HG03045 (cell line): ENCODE data around the gene PTRH1.

Source experiments
- ATAC-seq: cut with Tn5 transposase; IDR thresholded peaks from one replicate; pipeline ENCODE4 v1.9.1; 2021; ENCODE audit warnings: mild to moderate bottlenecking, moderate library complexity; ENCODE audit not compliant: unreplicated experiment

The PTRH1 gene

GRCh38 chr9:127741831-127742434 lies 26.5 kb upstream of the PTRH1 start:
- no peak for ATAC-seq

DNA sequence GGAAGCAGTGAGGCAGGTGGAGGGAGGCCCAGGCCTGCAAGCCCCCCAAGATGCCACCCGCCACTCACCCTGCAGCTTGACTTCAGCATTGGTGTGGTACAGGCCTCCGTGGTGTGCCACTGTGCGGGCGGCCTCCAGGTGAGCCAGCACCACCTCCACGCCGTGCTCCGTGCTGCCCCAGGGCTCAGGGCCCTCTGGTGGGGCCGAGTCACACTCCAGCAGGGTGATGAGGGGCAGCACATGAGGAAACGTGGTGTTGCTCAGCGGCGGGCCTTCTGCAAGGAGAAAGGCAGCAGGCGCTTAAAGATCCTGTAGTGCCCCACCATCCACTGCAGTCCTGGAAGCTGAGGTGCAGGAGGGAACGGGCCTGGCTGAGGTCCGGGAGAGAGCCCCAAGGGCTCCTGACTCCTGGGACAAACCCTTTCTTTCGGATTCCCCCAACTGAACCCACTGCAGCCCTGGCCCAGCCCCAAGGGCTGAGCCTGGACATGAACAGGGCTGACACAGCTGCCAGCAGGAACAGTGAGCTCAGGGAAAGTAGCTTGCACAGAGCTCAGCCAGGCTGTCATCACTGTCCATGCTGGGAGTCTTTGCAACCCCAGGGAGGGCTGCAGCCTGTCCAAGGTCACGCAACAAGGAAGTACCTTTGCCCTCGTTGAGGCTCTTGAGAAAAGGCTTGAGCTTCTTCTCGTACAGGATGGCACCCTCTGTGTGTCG lies 24.3 kb upstream of the PTRH1 start:
- ATAC-seq = no peak

DNA sequence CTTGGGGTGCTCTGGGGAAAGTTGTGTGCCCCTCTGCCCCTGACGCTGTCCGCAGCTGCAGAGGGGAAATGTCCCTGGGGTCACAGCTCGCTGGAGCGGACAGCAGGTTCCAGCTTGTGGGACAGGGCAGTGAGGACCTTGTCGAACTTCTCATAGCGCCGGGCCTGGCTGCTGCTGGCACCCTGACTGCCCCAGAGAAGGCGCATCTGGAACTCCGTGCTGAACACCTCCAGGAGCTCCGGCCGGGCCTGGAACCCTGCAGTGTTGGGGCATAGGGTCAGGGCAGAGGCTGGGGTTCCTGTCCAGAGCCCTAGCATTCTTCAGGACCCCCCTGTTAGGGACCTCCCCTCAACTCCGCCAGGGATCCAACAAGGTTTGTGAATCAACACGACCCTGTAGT lies 23.2 kb upstream of the PTRH1 start:
- no peak for ATAC-seq

GRCh38 chr9:127735530-127736185 lies 20.2 kb upstream of the PTRH1 start:
- no peak for ATAC-seq

DNA sequence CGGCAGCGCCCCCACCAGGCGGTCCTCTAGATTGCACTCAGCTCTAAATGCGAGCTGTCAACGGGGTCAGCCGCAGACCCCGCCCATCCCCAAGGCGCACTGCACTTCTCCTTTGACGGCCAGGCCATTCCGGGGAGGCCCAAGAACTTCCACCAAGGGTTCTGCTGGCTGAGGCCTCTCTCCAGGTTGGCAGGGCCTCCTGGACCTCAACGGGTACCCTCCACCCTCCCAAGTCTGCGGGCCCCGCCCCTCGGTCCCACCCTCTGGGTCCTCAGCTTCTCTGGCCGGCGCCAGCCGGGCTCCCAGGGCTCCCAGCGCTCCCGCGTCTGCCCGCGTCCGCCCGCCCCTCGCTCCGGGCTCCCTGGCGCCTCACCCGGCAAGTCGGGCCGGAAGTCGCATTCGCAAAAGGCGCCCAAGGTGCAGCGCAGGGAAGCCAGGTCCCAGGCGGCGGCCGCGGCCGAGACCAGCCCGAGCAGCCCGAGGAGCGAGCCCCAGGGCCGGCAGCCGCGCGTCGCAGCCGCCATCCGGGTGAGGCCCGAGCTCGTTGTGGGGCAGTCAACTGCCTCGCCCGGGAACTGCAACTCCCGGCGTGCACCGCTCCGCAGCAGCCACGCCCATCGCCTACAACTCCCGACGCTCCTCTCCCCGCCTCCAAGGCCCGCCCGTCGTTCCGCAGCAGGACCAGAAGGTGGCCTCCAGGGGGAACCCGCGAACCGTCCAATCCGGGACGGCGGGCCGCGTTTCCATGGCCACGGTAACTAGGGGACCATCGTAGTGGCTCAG lies 19.5 kb upstream of the PTRH1 start, which contains the start of gene TOR2A:
Gene TOR2A (minus strand): TSS at position 548 of the 783 bp plus-strand sequence. CDS start 24 bp downstream, at position 524.
- peak; percentile 85 for ATAC-seq

DNA sequence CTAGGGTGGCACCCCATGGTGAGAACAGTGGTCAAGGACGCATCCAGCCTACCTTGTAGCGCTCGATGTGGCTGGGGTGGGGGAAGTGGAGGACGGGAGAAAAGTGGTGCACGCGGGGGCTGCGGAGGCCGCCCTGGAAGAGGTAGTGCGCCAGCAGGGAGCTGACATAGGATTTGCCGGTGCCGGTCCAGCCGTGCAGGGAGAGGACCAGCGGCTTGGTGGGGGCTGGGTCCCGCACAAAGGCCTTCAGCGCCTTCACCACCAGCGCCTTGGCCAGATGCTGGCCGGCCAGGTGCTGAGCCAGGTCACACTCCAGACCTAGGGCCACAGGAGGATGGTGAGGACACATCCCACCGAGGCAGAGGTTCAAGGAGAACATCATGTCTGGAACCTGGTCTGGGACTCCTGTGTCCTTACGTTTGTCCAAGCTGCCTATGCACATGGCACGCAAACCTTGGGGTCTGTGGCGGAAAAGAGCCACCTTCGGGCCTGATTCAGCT lies 18.8 kb upstream of the PTRH1 start:
- no peak for ATAC-seq

- no peak for ATAC-seq
Measured at GRCh38 chr9:127733614-127734013, 18.2 kb upstream of the PTRH1 start.

GRCh38 chr9:127732444-127732843 lies 17.0 kb upstream of the PTRH1 start:
- ATAC-seq = no peak

DNA sequence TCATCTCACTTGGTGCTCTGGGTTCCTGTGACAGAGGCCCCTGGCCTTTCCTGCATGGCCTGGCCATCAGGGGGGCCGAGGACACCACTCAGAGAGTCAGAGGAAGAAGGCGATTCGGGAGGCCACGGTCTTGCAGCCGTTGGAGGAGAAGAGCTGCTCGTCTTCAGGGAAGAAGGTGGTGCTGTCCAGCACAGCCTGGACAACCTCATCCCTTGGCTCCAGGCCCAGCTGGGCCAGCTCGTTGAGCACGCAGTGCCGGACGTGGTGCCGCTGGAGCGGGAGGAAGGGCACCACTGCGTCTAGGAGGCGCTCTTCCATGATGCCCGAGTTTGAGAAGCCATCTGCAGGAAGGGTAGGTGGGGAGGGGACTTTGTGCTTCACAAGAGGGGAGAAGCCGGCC lies 16.5 kb upstream of the PTRH1 start:
- ATAC-seq = no peak

- no peak for ATAC-seq
Measured at GRCh38 chr9:127730799-127731410, 15.4 kb upstream of the PTRH1 start.

DNA sequence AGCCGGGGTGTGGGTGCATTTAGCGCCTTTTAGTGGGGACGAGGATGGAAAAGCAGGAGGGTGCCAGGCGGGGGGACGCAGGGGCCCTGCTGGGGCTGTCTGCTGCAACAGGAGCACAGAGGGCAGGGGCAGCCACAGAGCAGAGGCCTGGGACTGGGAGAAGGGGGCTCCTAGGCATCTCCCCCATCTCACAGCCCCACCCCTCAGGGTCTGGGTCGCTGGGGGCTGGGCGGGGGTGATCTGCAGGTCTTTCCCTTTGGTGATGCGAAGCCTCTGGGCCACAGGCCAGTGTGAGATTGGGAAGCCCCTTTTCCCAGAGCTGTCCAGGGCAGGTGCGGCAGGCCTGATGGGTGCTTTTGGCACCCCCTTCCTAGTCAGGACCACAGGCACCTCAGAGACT lies 14.8 kb upstream of the PTRH1 start:
- ATAC-seq = no peak

GRCh38 chr9:127729522-127730256 lies 14.2 kb upstream of the PTRH1 start:
- no peak for ATAC-seq

GRCh38 chr9:127728808-127729207 lies 13.3 kb upstream of the PTRH1 start:
- ATAC-seq = no peak

DNA sequence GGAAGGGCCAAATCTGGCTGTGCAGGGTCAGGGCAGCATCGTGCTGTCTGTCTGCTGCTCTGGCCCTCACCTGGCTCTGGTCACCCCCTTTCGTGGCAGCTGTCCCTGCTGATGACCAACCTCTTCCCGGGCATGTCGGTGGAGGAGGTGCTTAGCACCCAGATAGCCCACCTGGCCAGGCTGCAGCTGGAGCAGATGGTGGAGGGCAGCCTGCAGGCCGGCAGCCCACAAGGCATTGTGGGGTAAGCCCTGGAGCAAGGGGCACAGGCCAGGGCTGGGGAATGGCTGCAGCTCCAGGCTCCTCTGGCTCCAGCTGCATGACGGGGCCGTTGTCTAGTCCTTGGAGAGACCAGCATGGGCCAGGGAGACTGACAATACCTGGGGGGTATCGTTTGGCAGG lies 11.4 kb upstream of the PTRH1 start:
- ATAC-seq = no peak

- no peak for ATAC-seq
Measured at GRCh38 chr9:127724012-127724411, 8.5 kb upstream of the PTRH1 start.

DNA sequence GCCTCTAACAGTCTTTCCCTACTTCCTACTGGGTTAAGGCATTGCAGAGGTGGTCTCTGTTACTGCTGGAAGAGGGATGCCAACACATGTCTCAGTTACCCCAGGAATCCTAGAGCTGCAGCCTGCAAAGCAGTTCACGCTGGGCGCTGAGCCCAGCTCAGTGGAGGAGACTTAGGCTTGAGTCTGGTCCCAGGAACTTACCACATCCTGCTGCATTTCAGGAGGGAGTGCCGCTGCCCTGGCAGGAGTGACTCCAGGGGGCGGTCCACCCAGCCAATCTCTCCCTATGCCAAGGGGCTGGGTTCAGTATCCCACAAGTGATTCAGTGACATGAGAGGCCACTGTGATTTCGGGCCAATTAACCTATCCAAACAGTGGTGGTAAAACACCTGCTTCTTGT lies 8.0 kb upstream of the PTRH1 start:
- no peak for ATAC-seq

GRCh38 chr9:127723013-127723412 lies 7.5 kb upstream of the PTRH1 start:
- ATAC-seq = no peak

- no peak for ATAC-seq
Measured at GRCh38 chr9:127722055-127722745, 6.7 kb upstream of the PTRH1 start.

DNA sequence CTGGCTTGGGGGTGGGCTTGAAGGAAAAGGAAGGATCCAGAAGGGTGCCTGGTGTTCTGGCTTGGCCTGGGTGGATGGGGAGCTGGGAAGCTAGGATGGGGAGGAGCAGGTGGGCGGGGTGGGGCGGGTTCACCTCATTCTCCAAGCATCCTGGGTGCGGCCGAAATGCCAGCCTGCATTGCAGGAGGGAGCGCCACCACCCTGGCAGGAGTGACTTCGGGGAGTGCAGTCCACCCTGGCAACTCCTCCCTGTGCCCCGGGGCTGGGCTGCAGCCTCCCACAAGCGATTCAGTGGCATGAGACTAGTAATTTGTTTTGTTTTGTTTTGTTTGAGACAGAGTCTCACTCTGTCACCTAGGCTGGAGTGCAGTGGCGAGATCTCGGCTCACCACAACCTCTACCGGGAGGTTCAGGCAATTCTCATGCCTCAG lies 5.9 kb upstream of the PTRH1 start:
- no peak for ATAC-seq

DNA sequence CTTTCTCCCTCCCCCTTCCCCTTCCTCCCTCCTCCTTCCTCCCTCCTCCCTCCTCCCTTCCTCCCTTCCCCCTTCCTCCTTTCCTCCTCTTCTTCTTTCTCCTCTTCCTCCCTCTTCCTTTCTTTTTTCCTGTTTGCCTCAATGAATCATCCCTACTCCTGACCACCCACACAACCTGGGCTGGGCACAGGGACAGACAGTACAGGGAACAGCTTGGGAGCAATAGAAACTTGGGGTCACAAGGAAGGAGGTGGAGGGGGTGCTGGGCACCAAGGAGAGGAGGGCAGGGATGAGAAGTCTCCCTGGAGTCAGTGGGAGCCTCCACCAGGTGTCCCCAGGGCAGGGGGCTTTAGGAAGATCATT lies 5.4 kb upstream of the PTRH1 start:
- no peak for ATAC-seq
